H9 (cell line): ENCODE measurements around the gene ANP32D. TPM values are rescaled to one million over a fixed set of nuclear protein-coding genes. Genes with fewer than 3 reads are reported as not detected.

Source experiments
- DNase-seq: peaks from one replicate; pipeline ENCODE4 v3.0.0-alpha.2; 2017
- H2AFZ ChIP-seq: one replicate; pipeline ENCODE4 v1.6.1; 2013; ENCODE audit warnings: mild to moderate bottlenecking, low read length, control low read depth, moderate library complexity
- H2AK5ac ChIP-seq: 2 replicates; pipeline ENCODE4 v1.6.1; 2013; ENCODE audit warnings: low read length, control low read depth, mixed read lengths; ENCODE audit not compliant: insufficient read length
- H2BK120ac ChIP-seq: one replicate; pipeline ENCODE4 v1.6.1; 2013; ENCODE audit warnings: low read depth, mild to moderate bottlenecking, low read length, control low read depth, inconsistent platforms; ENCODE audit not compliant: poor library complexity, severe bottlenecking
- H2BK12ac ChIP-seq: 2 replicates; pipeline ENCODE4 v1.6.1; 2013; ENCODE audit warnings: low read length, control low read depth, mixed read lengths, low read depth; ENCODE audit not compliant: insufficient read length
- H2BK15ac ChIP-seq: 2 replicates; pipeline ENCODE4 v1.6.1; 2013; ENCODE audit warnings: low read depth, low read length, control low read depth
- H2BK20ac ChIP-seq: one replicate; pipeline ENCODE4 v1.6.1; 2013; ENCODE audit warnings: low read depth, mild to moderate bottlenecking, low read length, control low read depth, inconsistent platforms; ENCODE audit not compliant: poor library complexity, severe bottlenecking
- H2BK5ac ChIP-seq: 2 replicates; pipeline ENCODE4 v1.6.1; 2013; ENCODE audit warnings: low read length, control low read depth, mixed read lengths; ENCODE audit not compliant: insufficient read length
- H3K14ac ChIP-seq: 2 replicates; pipeline ENCODE4 v1.6.1; 2013; ENCODE audit warnings: low read length, control low read depth; ENCODE audit not compliant: insufficient read depth
- H3K18ac ChIP-seq: 2 replicates; pipeline ENCODE4 v1.6.1; 2013; ENCODE audit warnings: low read depth, mild to moderate bottlenecking, mixed read lengths, low read length, control low read depth; ENCODE audit not compliant: insufficient read length
- H3K23ac ChIP-seq: 2 replicates; pipeline ENCODE4 v1.6.1; 2013; ENCODE audit warnings: low read length, control low read depth, mixed read lengths, low read depth; ENCODE audit not compliant: insufficient read length
- H3K23me2 ChIP-seq: 2 replicates; pipeline ENCODE4 v1.6.1; 2013; ENCODE audit warnings: low read depth, mild to moderate bottlenecking, mixed read lengths, low read length, control low read depth; ENCODE audit not compliant: insufficient read length, poor library complexity, severe bottlenecking
- H3K27ac ChIP-seq: 2 replicates; pipeline ENCODE4 v1.5.1; 2013; ENCODE audit warnings: low read length, control low read depth, mixed read lengths, low read depth; ENCODE audit not compliant: insufficient read length
- H3K27me3 ChIP-seq: 2 replicates; pipeline ENCODE4 v1.6.1; 2013; ENCODE audit warnings: low read length, control low read depth, inconsistent platforms; ENCODE audit not compliant: insufficient read depth
- H3K4ac ChIP-seq: 2 replicates; pipeline ENCODE4 v1.6.1; 2013; ENCODE audit warnings: low read depth, mild to moderate bottlenecking, control low read depth, inconsistent platforms, low read length, moderate library complexity
- H3K4me1 ChIP-seq: 2 replicates; pipeline ENCODE4 v1.6.1; 2013; ENCODE audit warnings: low read length, control low read depth, inconsistent platforms; ENCODE audit not compliant: insufficient read depth
- H3K4me2 ChIP-seq: 2 replicates; pipeline ENCODE4 v1.6.1; 2013; ENCODE audit warnings: low read length, control low read depth, mixed read lengths; ENCODE audit not compliant: insufficient read length, insufficient read depth
- H3K56ac ChIP-seq: 2 replicates; pipeline ENCODE4 v1.6.1; 2013; ENCODE audit warnings: low read depth, mild to moderate bottlenecking, mixed read lengths, low read length, control low read depth; ENCODE audit not compliant: insufficient read length
- H3K79me1 ChIP-seq: 2 replicates; pipeline ENCODE4 v1.6.1; 2013; ENCODE audit warnings: low read depth, mild to moderate bottlenecking, moderate library complexity, low read length, control low read depth, inconsistent platforms; ENCODE audit not compliant: insufficient read depth, poor library complexity, severe bottlenecking
- H3K79me2 ChIP-seq: 2 replicates; pipeline ENCODE4 v1.6.1; 2013; ENCODE audit warnings: low read length, control low read depth, inconsistent platforms; ENCODE audit not compliant: insufficient read depth
- H3K9ac ChIP-seq: 2 replicates; pipeline ENCODE4 v1.6.1; 2013; ENCODE audit warnings: low read length, control low read depth, mixed read lengths; ENCODE audit not compliant: insufficient read length; ENCODE audit errors: extremely low read depth
- H3K9me3 ChIP-seq: one replicate; pipeline ENCODE4 v1.6.1; 2013; ENCODE audit warnings: low read depth, low read length, inconsistent platforms; ENCODE audit not compliant: control insufficient read depth
- H3T11ph ChIP-seq: one replicate; pipeline ENCODE4 v1.6.1; 2013; ENCODE audit warnings: mild to moderate bottlenecking, low read length, control low read depth, inconsistent platforms
- H4K20me1 ChIP-seq: one replicate; pipeline ENCODE4 v1.6.1; 2013; ENCODE audit not compliant: control insufficient read depth, insufficient read length, insufficient read depth
- H4K5ac ChIP-seq: 2 replicates; pipeline ENCODE4 v1.6.1; 2013; ENCODE audit warnings: low read depth, mild to moderate bottlenecking, mixed read lengths, low read length, control low read depth; ENCODE audit not compliant: insufficient read length
- H4K8ac ChIP-seq: replicated peaks from 2 replicates; pipeline ENCODE4 v1.6.1; 2013; ENCODE audit warnings: low read length, control low read depth, mixed read lengths, low read depth; ENCODE audit not compliant: insufficient read length
- H4K91ac ChIP-seq: 2 replicates; pipeline ENCODE4 v1.6.1; 2013; ENCODE audit warnings: low read depth, mild to moderate bottlenecking, moderate library complexity, mixed read lengths, low read length, control low read depth; ENCODE audit not compliant: insufficient read length
- H3K27ac Mint-ChIP-seq, 3 experiments: 2 replicates in 2 of 3; 3 replicates in 1 of 3; pipeline ENCODE4 v1.8.0; 2020 to 2021; ENCODE audit warnings: mixed read lengths in 3 of 3, mild to moderate bottlenecking in 1 of 3, moderate library complexity in 1 of 3
- H3K27me3 Mint-ChIP-seq: 2 replicates; pipeline ENCODE4 v1.8.0; 2021; ENCODE audit warnings: low read depth, mild to moderate bottlenecking, moderate library complexity, mixed read lengths
- H3K36me3 Mint-ChIP-seq, 3 experiments: 2 replicates in 2 of 3; 3 replicates in 1 of 3; pipeline ENCODE4 v1.8.0; 2020 to 2021; ENCODE audit warnings: low read depth in 3 of 3, mixed read lengths in 3 of 3; ENCODE audit not compliant: insufficient read depth in 1 of 3
- H3K4me1 Mint-ChIP-seq, 2 experiments: 2 replicates each; pipeline ENCODE4 v1.8.0; 2020; ENCODE audit warnings: mixed read lengths in 2 of 2
- H3K4me3 Mint-ChIP-seq, 2 experiments: 2 replicates in 1 of 2; 3 replicates in 1 of 2; pipeline ENCODE4 v1.8.0; 2020 to 2021; ENCODE audit warnings: mild to moderate bottlenecking in 2 of 2, mixed read lengths in 2 of 2, moderate library complexity in 1 of 2
- H3K9me3 Mint-ChIP-seq, 2 experiments: 2 replicates in 1 of 2; 3 replicates in 1 of 2; pipeline ENCODE4 v1.8.0; 2020; ENCODE audit warnings: mild to moderate bottlenecking in 2 of 2, mixed read lengths in 2 of 2, moderate library complexity in 1 of 2
- WGBS: extraction: QIAGEN DNeasy Blood & Tissue Kit; methylation state at CpG from one replicate; pipeline ENCODE4 v1.1.7; 2013; ENCODE audit warnings: missing lambda C conversion rate, low lambda C conversion rate, mixed read lengths; ENCODE audit not compliant: insufficient read length; ENCODE audit errors: extremely low coverage; 5-methylcytosine and 5-hydroxymethylcytosine counted together
- total RNA-seq: library from RNA; stranded (reverse); gene quantifications from 2 replicates; pipeline ENCODE4 v1.2.1, GENCODE V29; 2021
- TF ChIP-seq, protein P1 (sequence below): fragments of 200-600 bp; sonication (generic); conservative IDR thresholded peaks from 3 replicates; pipeline ENCODE4 v1.8.0; 2021; ENCODE audit warnings: antibody characterized with exemption, mild to moderate bottlenecking

Gene ANP32D
- total RNA-seq, 1 experiment from 2014 or later = not detected

DNA sequence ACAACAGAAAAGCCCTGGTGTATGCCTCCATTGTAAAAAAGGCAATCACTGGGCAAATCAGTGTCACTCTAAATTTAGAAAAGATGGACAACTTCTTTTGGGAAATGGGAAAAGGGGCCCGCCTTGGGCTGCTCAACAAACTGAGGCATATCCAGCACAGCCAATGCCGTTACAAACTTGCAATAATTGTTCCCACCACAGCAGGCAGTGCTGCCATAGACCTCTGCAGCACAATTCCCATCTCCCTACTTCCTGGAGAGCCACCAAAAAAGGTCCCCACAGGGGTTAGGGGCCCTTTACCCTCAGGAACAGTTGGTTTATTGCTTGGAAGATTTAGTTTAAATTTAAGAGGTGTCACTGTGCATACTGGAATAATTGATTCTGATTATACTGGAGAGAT, 36.6 kb downstream of the ANP32D start:
- no peak overlapping the region for H2BK12ac ChIP-seq
- Mint-ChIP-seq H3K27me3 (peaks cover 6% of the 10 kb centered on the region), H3K9me3 (peaks cover 42 to 76% of the 10 kb centered on the region in 2 experiments), H3K4me3 (no peak overlapping the region), H3K27ac (no peak overlapping the region), H3K4me1 (no peaks in the 10 kb centered on the region), H3K36me3 (peaks cover 0 to 3% (median 1%) of the 10 kb centered on the region in 3 experiments; a peak in 2 of 7 replicates)
- H3K56ac ChIP-seq = no peak overlapping the region
- H4K91ac ChIP-seq = no peak overlapping the region
- H3K18ac ChIP-seq = no peak overlapping the region
- no peaks in the 10 kb centered on the region for H3K27me3 ChIP-seq
- no peak overlapping the region for H2AFZ ChIP-seq
- H3K79me2 ChIP-seq = no peaks in the 10 kb centered on the region
- no peaks in the 10 kb centered on the region for H4K20me1 ChIP-seq
- no peaks in the 10 kb centered on the region for H3K23me2 ChIP-seq
- H2AK5ac ChIP-seq = no peak overlapping the region
- H2BK5ac ChIP-seq = no peak overlapping the region
- H3K23ac ChIP-seq = no peak overlapping the region
- H3K79me1 ChIP-seq = no peaks in the 10 kb centered on the region
- DNase-seq = no peak
- no peak overlapping the region for H2BK120ac ChIP-seq
- WGBS = no CpG with 5 or more reads among the region's 2 CpGs
- H3T11ph ChIP-seq = no peak overlapping the region
- no peak overlapping the region for H2BK20ac ChIP-seq
- no peak overlapping the region for H3K27ac ChIP-seq
- no peak overlapping the region for H3K4ac ChIP-seq
- H4K8ac ChIP-seq = no peak overlapping the region
- H4K5ac ChIP-seq = no peak overlapping the region
- no peak overlapping the region for H3K4me2 ChIP-seq
- no peaks in the 10 kb centered on the region for H3K4me1 ChIP-seq
- H3K9ac ChIP-seq = no peak overlapping the region
- H3K9me3 ChIP-seq = peaks cover 6% of the 10 kb centered on the region
- H3K14ac ChIP-seq = no peak overlapping the region
- H2BK15ac ChIP-seq = no peak overlapping the region
- TF ChIP-seq, protein P1, sequence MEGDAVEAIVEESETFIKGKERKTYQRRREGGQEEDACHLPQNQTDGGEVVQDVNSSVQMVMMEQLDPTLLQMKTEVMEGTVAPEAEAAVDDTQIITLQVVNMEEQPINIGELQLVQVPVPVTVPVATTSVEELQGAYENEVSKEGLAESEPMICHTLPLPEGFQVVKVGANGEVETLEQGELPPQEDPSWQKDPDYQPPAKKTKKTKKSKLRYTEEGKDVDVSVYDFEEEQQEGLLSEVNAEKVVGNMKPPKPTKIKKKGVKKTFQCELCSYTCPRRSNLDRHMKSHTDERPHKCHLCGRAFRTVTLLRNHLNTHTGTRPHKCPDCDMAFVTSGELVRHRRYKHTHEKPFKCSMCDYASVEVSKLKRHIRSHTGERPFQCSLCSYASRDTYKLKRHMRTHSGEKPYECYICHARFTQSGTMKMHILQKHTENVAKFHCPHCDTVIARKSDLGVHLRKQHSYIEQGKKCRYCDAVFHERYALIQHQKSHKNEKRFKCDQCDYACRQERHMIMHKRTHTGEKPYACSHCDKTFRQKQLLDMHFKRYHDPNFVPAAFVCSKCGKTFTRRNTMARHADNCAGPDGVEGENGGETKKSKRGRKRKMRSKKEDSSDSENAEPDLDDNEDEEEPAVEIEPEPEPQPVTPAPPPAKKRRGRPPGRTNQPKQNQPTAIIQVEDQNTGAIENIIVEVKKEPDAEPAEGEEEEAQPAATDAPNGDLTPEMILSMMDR = no peak
